Measurements from ENCODE around the gene LITAF. TPM values are rescaled to one million over a fixed set of nuclear protein-coding genes. Genes with fewer than 3 reads are reported as not detected.

LITAF gene
- total RNA-seq, 1 experiment from 2014 or later = 244 TPM

- Histone ChIP-seq H4K20me1 (ENCODE audit: insufficient read depth) (no peaks in the 10 kb centered on the region), H2AFZ (no peak overlapping the region), H3K27ac (no peak overlapping the region), H3F3A (ENCODE audit: insufficient read depth, low read depth) (no peaks in the 10 kb centered on the region), H3K79me2 (ENCODE audit: low read depth) (no peaks in the 10 kb centered on the region), H3K4me3 (no peak overlapping the region), H3K36me3 (ENCODE audit: low read depth) (no peaks in the 10 kb centered on the region), H3K9me3 (ENCODE audit: insufficient read depth, low read depth) (no peaks in the 10 kb centered on the region), H3K27me3 (ENCODE audit: insufficient read depth, low read depth) (peaks cover 14% of the 10 kb centered on the region), H3K4me1 (replicated peaks; ENCODE audit: insufficient read depth) (no peaks in the 10 kb centered on the region), H3K9me2 (ENCODE audit: insufficient read depth) (no peaks in the 10 kb centered on the region), H3K4me2 (no peak overlapping the region)
- intact Hi-C loops (cut with micrococcal nuclease; ENCODE audit: unreplicated experiment) = no loop called here
- POLR2A ChIA-PET (ENCODE audit: unreplicated experiment) = no interaction called here
- DNase-seq = no peak
- no TSS peak for BruUV-seq (replicated peaks)
- CTCF ChIA-PET = no interaction called here
- TF ChIP-seq CTCF (conservative IDR thresholded peaks at IDR 0.05) (no peak), EZH2 (IDR thresholded peaks at IDR 0.05; ENCODE audit: low read depth) (no peak)
Observed at GRCh38 chr16:11520442-11520841, 66.3 kb downstream of the LITAF start.

DNA sequence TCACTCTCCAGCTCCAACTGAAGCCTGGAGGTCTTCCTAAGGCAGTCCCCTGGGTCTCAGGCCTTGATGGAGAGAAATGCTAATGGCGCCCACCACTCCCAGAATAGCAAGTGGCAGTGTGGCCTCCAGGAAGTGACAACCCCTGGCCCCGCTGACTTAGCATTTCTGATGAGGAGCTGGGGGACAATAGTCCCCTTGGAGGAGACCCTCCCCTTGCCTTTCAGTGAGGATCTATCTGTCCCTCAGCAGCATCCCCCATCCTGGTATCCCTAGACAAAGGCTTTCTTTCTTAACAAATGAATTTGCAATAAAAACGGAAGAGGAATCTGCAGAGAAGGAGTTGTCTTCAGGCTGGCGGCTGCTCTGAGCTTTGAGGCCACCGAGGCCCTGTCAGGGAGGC is 68.8 kb downstream of the LITAF start:
- Histone ChIP-seq H3K9me2 (ENCODE audit: insufficient read depth) (no peaks in the 10 kb centered on the region), H3K27ac (no peak overlapping the region), H4K20me1 (ENCODE audit: insufficient read depth) (no peaks in the 10 kb centered on the region), H3K36me3 (ENCODE audit: low read depth) (no peaks in the 10 kb centered on the region), H3K4me2 (no peak overlapping the region), H3F3A (ENCODE audit: insufficient read depth, low read depth) (no peaks in the 10 kb centered on the region), H3K79me2 (ENCODE audit: low read depth) (no peaks in the 10 kb centered on the region), H3K4me1 (replicated peaks; ENCODE audit: insufficient read depth) (no peaks in the 10 kb centered on the region), H2AFZ (no peak overlapping the region), H3K4me3 (no peak overlapping the region), H3K27me3 (ENCODE audit: insufficient read depth, low read depth) (peaks cover 14% of the 10 kb centered on the region), H3K9me3 (ENCODE audit: insufficient read depth, low read depth) (no peaks in the 10 kb centered on the region)
- DNase-seq = no peak
- ChIA-PET CTCF (no interaction called here), POLR2A (ENCODE audit: unreplicated experiment) (no interaction called here)
- BruUV-seq (replicated peaks) = no TSS peak
- intact Hi-C loops (cut with micrococcal nuclease; ENCODE audit: unreplicated experiment) = no loop called here
- no peak for TF ChIP-seq CTCF (conservative IDR thresholded peaks at IDR 0.05)
- TF ChIP-seq EZH2 (IDR thresholded peaks at IDR 0.05; ENCODE audit: low read depth) = no peak

GRCh38 chr16:11515540-11516430 is 70.9 kb downstream of the LITAF start:
- no peak overlapping the region for H2AFZ ChIP-seq
- no peaks in the 10 kb centered on the region for H3F3A ChIP-seq (ENCODE audit: insufficient read depth, low read depth)
- no peak overlapping the region for H3K4me2 ChIP-seq
- no peaks in the 10 kb centered on the region for H4K20me1 ChIP-seq (ENCODE audit: insufficient read depth)
- H3K4me1 ChIP-seq (replicated peaks; ENCODE audit: insufficient read depth) = no peaks in the 10 kb centered on the region
- H3K79me2 ChIP-seq (ENCODE audit: low read depth) = no peaks in the 10 kb centered on the region
- H3K27ac ChIP-seq = no peak overlapping the region
- BruUV-seq (replicated peaks) = no TSS peak
- DNase-seq = no peak
- H3K27me3 ChIP-seq (ENCODE audit: insufficient read depth, low read depth) = peaks cover 14% of the 10 kb centered on the region
- ChIA-PET POLR2A (ENCODE audit: unreplicated experiment) (interaction anchor here (0.9 kb wide), 1 partner anchor 68 kb away, joined by 4 read pairs; no protein-coding TSS in a partner anchor), CTCF (no interaction called here)
- H3K4me3 ChIP-seq = no peak overlapping the region
- intact Hi-C loops (cut with micrococcal nuclease; ENCODE audit: unreplicated experiment) = no loop called here
- no peaks in the 10 kb centered on the region for H3K36me3 ChIP-seq (ENCODE audit: low read depth)
- no peaks in the 10 kb centered on the region for H3K9me3 ChIP-seq (ENCODE audit: insufficient read depth, low read depth)
- no peaks in the 10 kb centered on the region for H3K9me2 ChIP-seq (ENCODE audit: insufficient read depth)
- TF ChIP-seq EZH2 (IDR thresholded peaks at IDR 0.05; ENCODE audit: low read depth) = no peak
- no peak for TF ChIP-seq CTCF (conservative IDR thresholded peaks at IDR 0.05)
